HG03025 (cell line): Measurements from ENCODE around the gene RREB1.
A peak's percentile ranks its signal among the peaks of the same experiment; 100 is the strongest.
"Not testable (repeated sequence)": the region's sequence is repeated elsewhere in the genome, so short reads cannot be mapped to it uniquely, and the experiment has no call there.

Experiments used
- ATAC-seq: cut with Tn5 transposase; IDR thresholded peaks from one replicate; pipeline ENCODE4 v1.9.1; 2021; ENCODE audit warnings: mild to moderate bottlenecking, moderate library complexity; ENCODE audit not compliant: unreplicated experiment, low FRiP score

The RREB1 gene

DNA sequence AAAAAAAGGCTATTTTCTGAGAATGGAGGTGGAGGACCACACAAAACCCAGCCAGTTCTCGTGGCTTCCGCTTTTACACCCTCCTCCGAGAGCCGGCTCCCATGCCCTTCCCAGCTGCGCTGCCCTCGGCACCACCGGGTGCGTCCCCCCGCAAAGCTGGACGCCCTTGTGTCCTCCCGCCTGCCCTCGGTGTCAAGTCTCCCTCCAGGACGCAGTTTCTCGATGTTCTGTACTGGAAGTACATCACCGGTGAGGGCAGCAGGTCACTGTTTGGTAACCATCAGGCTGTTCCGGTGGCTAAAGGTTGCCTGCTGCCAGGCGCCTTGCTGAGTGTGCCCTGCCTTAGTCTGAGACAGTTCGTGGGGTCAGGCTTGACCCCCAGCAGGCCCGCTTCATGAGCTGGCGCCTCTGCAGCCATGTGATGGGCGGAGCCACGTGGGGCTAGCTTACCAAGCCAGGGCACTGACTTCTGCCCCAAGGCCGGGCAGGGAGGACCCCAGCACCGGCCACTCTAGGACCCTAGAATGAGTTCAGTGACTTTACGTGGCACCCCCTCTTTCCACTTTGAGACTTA is 34.6 kb downstream of the RREB1 start:
- ATAC-seq, result no peak

GRCh38 chr6:7142918-7143475 is 35.2 kb downstream of the RREB1 start:
- no peak for ATAC-seq

GRCh38 chr6:7143476-7143974 is 35.8 kb downstream of the RREB1 start:
- ATAC-seq, result no peak

DNA sequence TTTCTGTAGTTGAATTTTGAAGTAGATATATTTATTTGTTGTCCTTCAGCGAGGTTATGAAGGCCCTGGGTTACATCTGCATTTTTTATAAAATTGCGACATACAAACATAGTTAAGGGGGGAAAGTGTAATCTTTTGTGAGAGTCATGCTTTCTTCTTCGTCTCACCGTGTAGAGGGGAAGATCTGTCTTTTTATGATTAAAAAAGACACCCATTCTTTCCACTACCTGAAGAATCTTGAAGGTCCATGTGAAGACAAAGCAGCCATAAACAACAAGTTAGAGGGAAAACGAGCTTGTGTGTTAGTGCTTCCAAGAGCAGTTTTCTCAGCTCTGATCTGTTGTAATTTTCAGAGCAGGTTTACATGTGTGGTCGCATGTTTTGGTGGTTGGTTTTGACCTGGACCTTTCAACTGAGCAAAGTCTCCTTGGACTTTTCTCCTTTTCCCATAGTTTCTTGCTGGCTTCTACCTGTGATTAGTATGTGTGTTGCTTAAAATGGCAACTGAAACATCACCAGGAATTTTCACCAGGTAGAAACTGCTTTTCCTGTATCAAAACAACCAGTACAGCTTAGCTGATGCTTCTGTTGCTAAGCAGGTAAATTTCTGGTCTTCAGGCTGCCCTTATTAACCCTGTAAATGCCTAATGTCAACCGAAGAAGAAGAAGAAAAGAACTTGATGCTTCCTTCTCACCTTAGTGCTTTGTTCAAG is 37.3 kb downstream of the RREB1 start:
- ATAC-seq, result no peak

GRCh38 chr6:7145585-7145884 is 37.8 kb downstream of the RREB1 start:
- ATAC-seq, result no peak

- peak; percentile 56 for ATAC-seq
Observed at GRCh38 chr6:7145885-7146828, 38.4 kb downstream of the RREB1 start.

- ATAC-seq, result no peak
Observed at GRCh38 chr6:7147051-7147671, 39.4 kb downstream of the RREB1 start.

DNA sequence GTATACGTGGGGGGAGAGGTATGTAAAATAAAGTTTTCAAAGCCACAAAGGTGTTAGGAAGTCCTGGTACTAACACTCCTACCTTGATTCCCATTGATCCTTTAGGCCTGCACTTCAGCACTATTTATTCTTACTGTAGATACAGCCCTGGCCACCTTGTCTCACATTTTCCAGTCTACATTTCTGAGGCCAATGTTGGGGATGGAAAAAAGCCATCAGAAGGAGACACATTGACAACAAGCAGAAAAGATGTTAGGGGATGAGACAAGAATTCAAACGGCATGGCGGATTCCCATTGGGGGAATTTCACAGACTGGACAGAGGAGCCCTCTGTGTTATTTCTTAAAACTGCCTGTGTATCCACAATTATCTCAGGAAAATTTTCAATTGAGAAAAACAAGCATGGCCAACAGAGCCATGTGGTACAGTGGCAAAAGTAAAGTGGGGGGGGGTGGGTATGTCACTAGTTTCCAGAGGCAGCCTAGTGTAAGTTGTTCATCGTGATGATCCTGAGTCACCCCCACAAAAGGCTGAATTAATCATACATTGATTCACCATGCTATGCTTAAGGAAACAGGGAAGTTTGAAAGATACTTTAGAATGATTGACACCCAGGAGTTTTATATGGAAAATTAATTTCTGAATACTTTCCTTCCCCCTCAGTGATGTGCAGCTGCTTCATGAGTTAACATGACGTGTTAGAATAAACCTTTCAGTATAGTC is 40.5 kb downstream of the RREB1 start:
- ATAC-seq, result no peak

DNA sequence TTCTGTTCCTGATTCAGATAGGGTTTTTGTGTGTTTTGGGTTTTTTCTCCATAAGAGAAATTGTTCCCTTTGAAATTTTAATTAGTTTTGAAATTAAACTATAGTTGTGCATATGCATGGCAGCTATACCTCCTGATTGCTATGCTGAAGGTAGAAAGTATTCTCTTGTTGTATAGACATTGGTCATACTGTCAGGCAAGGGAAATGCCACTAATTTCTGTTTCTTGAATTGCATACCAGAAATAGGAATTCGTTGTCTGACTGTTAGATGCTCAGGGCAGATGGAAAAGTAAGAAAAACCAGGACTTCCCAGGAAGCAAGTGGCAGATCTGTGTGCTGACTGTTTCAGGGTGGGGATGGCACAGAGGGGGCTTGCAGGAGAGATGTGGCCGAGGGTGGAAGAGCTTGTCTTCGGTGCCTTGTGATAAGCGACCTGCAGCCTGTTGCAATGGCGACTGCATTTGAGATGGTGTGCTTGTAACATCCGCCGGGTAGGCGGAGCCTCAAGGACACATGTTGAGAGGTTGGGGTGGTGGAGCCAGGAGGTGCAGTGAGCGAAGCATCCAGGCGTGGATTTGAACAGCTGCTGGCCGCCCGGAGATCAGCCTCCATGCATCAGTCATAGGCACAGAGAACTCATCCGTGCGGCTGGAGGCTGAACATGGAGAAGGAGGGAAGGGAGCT is 42.8 kb downstream of the RREB1 start:
- no peak for ATAC-seq

GRCh38 chr6:7151381-7151780 is 43.6 kb downstream of the RREB1 start:
- ATAC-seq, result no peak

DNA sequence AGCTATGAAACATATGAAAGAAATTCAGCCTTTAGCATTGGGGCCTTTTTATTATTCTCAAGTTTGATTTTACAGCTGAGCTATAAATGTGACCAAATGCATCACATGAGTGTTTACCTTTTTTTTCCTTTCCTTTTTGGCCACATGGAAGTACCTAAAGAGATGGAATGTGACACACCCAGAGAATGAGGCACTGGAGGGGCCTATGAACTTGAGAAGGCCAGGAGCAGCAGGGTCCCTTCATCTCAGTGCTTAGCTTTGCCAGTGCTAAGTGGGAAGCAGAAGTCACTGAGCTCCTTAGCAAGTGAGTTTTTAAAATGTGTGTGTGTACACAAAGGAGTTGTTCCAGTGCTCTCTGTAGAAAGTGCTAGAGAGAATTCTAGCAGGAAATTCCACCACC is 44.7 kb downstream of the RREB1 start:
- ATAC-seq, result no peak

DNA sequence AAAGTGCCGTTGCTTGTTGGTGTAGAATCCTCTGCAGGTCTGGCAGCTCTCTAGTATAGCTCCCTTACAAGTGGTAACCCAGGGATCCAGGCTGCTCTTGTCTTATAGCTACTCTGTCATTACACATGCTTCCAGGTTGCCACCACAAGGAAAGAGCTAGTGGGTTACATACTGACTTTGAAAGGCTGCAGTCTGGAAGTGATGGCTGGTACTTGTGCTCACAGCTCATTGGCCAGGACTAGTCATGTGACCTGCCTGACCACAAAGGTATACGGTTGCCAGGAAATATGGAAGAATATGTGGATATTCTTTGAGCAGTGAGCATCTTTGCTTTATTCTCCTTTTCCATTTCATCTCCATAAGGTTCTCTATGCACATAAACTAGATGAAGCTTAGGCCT is 46.0 kb downstream of the RREB1 start:
- no peak for ATAC-seq

GRCh38 chr6:7154341-7155139 is 46.8 kb downstream of the RREB1 start:
- peak; percentile 55 for ATAC-seq

DNA sequence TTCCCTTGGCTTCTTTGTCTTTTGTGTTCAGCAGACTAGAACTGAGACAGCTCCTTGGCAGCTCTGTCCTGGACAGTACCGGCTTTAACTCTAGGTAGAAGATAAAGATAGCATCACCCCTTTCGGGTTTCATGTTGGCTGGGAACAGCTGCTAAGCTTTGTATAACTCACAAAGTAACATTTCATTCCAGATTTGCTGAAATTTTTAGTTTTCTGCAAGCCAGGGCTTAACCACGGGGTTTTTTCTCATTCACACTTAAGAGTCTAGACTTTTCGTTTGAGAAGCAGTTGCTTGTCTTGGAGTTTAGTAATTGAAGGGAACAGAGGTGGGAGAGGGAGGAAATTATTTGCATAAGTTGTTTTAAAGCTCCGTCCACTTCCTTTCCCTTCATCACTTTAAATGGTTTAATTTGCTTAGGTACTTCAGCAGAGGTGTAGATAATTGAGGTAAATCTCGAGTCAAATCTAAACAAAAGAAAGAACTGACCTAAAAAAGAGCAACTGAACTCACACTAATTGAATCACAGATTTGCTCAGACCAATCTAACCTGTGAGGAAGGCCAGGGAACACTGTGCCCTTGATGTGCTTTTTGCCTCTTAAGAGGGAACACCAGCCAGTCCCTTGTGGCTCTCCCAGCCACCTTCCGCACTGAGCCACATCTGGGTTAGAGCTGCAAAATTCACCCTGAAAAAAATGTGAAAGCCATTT is 48.3 kb downstream of the RREB1 start:
- peak; percentile 45 for ATAC-seq

DNA sequence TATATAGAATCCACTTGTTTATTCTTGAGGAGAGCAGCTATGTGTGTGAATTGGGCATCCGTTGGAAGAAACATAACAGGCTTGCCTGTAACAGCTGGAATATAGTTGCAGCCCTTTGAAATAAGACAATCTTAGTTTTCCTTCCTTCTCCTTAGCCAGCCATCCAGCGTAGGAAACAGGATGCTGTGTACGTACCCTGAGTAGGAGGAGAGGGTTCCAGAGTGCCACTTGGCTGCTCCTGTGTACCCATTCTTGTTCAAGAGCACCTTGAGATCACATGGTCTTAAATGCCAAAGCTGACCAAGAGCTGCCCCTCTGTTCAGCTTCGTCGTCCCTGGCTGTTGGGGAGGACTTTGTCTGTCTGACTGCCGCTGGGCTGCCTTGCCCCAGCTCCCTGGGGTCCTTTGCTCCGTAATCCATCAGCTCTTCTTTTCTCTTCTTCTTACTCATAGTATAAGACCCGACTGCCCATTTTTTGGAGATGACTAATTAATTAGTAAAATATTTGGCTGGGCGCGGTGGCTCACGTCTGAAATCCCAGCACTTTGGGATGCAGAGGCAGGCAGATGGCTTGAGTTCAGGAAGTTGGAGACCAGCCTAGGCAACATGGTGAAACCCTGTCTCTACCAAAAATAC is 49.0 kb downstream of the RREB1 start:
- ATAC-seq, result no peak

DNA sequence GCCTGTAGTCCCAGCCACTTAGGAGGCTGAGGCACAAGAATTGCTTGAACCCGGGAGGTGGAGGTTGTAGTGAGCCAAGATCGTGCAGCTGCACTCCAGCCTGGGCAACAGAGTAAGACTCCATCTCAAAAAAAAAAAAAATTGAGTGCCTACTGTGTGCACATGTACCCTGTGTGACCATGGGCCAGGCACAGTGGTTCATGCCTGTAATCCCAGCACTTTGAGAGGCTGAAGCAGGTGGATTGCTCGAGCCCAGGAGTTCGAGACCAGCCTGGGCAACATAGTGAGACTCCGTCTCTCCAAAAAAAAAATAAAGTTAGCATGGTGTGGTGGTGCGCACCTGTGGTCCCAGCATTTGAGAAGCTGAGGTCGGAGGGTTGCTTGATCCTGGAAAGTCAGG is 49.5 kb downstream of the RREB1 start:
- not testable (repeated sequence) for ATAC-seq

DNA sequence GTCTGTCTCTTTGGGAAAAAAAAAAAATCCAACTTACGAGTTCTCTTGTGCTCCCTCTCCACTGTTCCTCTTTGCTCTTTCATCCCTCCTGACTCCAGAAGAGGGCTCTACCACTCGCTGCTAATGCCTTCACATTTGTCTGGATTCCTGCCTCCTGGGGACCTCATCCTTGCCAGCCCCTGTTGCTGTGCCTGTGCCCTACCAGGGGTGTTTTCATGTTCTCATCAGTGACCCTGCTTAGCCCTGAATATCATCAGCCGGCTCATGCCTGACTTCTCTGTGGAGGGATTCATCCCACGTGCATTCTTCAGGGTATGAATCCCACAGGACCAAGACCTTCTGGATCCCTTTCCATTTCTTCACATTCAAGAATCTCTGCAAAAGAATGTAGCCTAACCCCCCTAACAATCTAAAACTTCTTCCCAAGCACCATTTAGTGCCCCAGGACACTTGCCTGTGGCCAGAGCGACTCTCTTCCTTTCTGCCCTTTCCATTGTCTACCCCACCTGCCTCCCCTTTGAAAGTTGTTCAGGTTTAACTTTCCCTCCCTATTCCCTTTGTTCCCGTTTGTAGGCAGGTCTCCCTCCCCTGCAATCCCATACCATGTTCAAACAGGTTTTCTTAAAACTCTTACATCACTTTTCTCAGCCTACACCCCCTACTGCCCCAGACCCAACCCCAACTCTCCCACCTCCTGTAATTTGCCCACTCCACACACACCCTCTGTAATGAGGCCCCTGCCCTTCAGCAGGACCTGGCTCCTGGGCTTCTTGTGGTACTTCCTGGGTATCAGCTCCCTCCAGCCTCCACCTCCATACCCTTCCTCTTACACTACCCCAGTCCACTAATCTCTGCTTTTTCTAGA is 50.2 kb downstream of the RREB1 start:
- ATAC-seq, result no peak
